Measurements from ENCODE around the gene CCT3.

- TF ChIP-seq POU2F2 (IDR thresholded peaks at IDR 0.05; ENCODE audit: low read depth, low read length): no peak
- TF ChIP-seq POLR2A (IDR thresholded peaks at IDR 0.05; ENCODE audit: low read depth, low read length): no peak
Observed at GRCh38 chr1:156310962-156311361, 27.1 kb downstream of the CCT3 start.

All from GM12891 (cell line).